Liver (tissue), 3 donors: ENCODE data around the gene UNC13B.

Experiments
- ATF3 ChIP-seq: IDR thresholded peaks from 2 replicates; pipeline ENCODE4 v1.6.1; 2016; ENCODE audit warnings: antibody characterized with exemption
- CTCF ChIP-seq: fragments of 150-350 bp; IDR thresholded peaks from 2 replicates; pipeline ENCODE4 v1.5.1; 2017; ENCODE audit warnings: improper control_type of control experiment, low read depth, low read length; ENCODE audit not compliant: missing input control
- EGR1 ChIP-seq, 2 donors: IDR thresholded peaks; 2 replicates each; pipeline ENCODE4 v1.6.1; 2016 to 2018; ENCODE audit warnings: antibody characterized with exemption in 2 of 2, low read depth in 2 of 2
- FOXA1 ChIP-seq: IDR thresholded peaks from 2 replicates; pipeline ENCODE4 v1.6.1; 2016; ENCODE audit warnings: antibody characterized with exemption
- GABPA ChIP-seq, 2 donors: IDR thresholded peaks in 1 of 2; conservative IDR thresholded peaks in 1 of 2; 2 replicates each; pipeline ENCODE4 v1.6.1; 2016; ENCODE audit warnings: antibody characterized with exemption in 2 of 2, mild to moderate bottlenecking in 1 of 2, moderate library complexity in 1 of 2
- HNF4A ChIP-seq, 2 donors: conservative IDR thresholded peaks; 2 replicates each; pipeline ENCODE4 v1.6.1; 2016; ENCODE audit warnings: antibody characterized with exemption in 2 of 2, mild to moderate bottlenecking in 2 of 2
- MAX ChIP-seq: IDR thresholded peaks from 2 replicates; pipeline ENCODE4 v1.6.1; 2016; ENCODE audit warnings: antibody characterized with exemption
- NR2F2 ChIP-seq: IDR thresholded peaks from 2 replicates; pipeline ENCODE4 v1.6.1; 2016; ENCODE audit warnings: antibody characterized with exemption
- RAD21 ChIP-seq, 2 donors: IDR thresholded peaks; 2 replicates each; pipeline ENCODE4 v1.6.1; 2016; ENCODE audit warnings: antibody characterized with exemption in 2 of 2, mild to moderate bottlenecking in 2 of 2
- REST ChIP-seq: IDR thresholded peaks from 2 replicates; pipeline ENCODE4 v1.6.1; 2016; ENCODE audit warnings: antibody characterized with exemption, mild to moderate bottlenecking
- RXRA ChIP-seq, 2 donors: IDR thresholded peaks; 2 replicates each; pipeline ENCODE4 v1.6.1; 2017 to 2018; ENCODE audit warnings: antibody characterized with exemption in 2 of 2, mild to moderate bottlenecking in 1 of 2
- SP1 ChIP-seq: IDR thresholded peaks from 2 replicates; pipeline ENCODE4 v1.6.1; 2018; ENCODE audit warnings: antibody characterized with exemption, mild to moderate bottlenecking
- TAF1 ChIP-seq: conservative IDR thresholded peaks from 2 replicates; pipeline ENCODE4 v1.6.1; 2016; ENCODE audit warnings: antibody characterized with exemption, mild to moderate bottlenecking
- YY1 ChIP-seq: IDR thresholded peaks from 2 replicates; pipeline ENCODE4 v1.6.1; 2016; ENCODE audit warnings: antibody characterized with exemption, mild to moderate bottlenecking
- donor health status: healthy.
- donor health status: healthy.

GRCh38 chr9:35364817-35365585, 203.2 kb downstream of the UNC13B start:
- TF ChIP-seq CTCF, result no peak
- no peak for TF ChIP-seq GABPA (IDR thresholded peaks at IDR 0.05 in 1 of 2, conservative IDR thresholded peaks at IDR 0.05 in 1 of 2)
- TF ChIP-seq FOXA1, result no peak
- no peak for TF ChIP-seq ATF3
- TF ChIP-seq REST, result no peak
- TF ChIP-seq TAF1, result no peak
- TF ChIP-seq RAD21 (IDR thresholded peaks at IDR 0.05), result no peak
- TF ChIP-seq YY1, result no peak
- no peak for TF ChIP-seq SP1
- TF ChIP-seq NR2F2, result no peak
- no peak for TF ChIP-seq RXRA (IDR thresholded peaks at IDR 0.05)
- no peak for TF ChIP-seq EGR1 (IDR thresholded peaks at IDR 0.05; ENCODE audit: low read depth in 2 of 2)
- no peak for TF ChIP-seq HNF4A (conservative IDR thresholded peaks at IDR 0.05)
- TF ChIP-seq MAX, result no peak
